HEK293 (cell line): ENCODE results near the gene PLEKHG4B.
A peak's percentile ranks its signal among the peaks of the same experiment; 100 is the strongest.

Experiments used
- CTCF ChIA-PET: fragments of 350-600 bp; formaldehyde crosslinking; extraction: SDS; loops from one replicate; lab custom pipeline; 2021; ENCODE audit warnings: antibody characterized with exemption; lab: Yijun Ruan, JAX
- POLR2A ChIA-PET: fragments of 300-600 bp; formaldehyde crosslinking; extraction: SDS; loops from one replicate; lab custom pipeline; 2020; ENCODE audit warnings: antibody characterized with exemption, inconsistent platforms; lab: Yijun Ruan, JAX
- H3K27ac ChIP-seq: fragments of 200-500 bp; sonication (Bioruptor generic); 2 replicates; pipeline ENCODE4 v1.5.1; 2014; ENCODE audit warnings: low read depth, low read length, control low read depth, inconsistent platforms; ENCODE audit errors: extremely low read depth
- H3K36me3 ChIP-seq, 2 experiments: fragments of 200-500 bp in 1 of 2; sonication (Bioruptor generic) in 1 of 2; 1 replicate in 1 of 2; 2 replicates in 1 of 2; pipeline ENCODE4 v1.5.1; 2014 to 2017; ENCODE audit warnings: inconsistent platforms in 2 of 2, low read length in 2 of 2; ENCODE audit not compliant: control insufficient read depth in 2 of 2, insufficient read depth in 1 of 2
- H3K4me1 ChIP-seq: fragments of 200-500 bp; sonication (Bioruptor generic); 2 replicates; pipeline ENCODE4 v1.5.1; 2014; ENCODE audit warnings: mild to moderate bottlenecking, low read length, inconsistent platforms; ENCODE audit not compliant: control insufficient read depth, insufficient read depth
- H3K4me3 ChIP-seq: 2 replicates; pipeline ENCODE4 v1.5.1; 2011; ENCODE audit warnings: low read depth, mild to moderate bottlenecking, control low read depth, low read length, moderate library complexity
- H3K9me3 ChIP-seq: fragments of 200-500 bp; sonication (Bioruptor generic); 2 replicates; pipeline ENCODE4 v1.5.1; 2014; ENCODE audit warnings: low read depth, low read length, inconsistent platforms; ENCODE audit not compliant: control insufficient read depth, insufficient read depth
- ELK4 ChIP-seq: IDR thresholded peaks from 2 replicates; pipeline ENCODE4 v1.6.1; 2011; ENCODE audit warnings: mild to moderate bottlenecking, low read depth, low read length, borderline replicate concordance
- TCF7L2 ChIP-seq: IDR thresholded peaks from 2 replicates; pipeline ENCODE4 v1.6.1; 2011; ENCODE audit warnings: low read depth, mild to moderate bottlenecking, inconsistent platforms, low read length, moderate library complexity, borderline replicate concordance
- YY1 ChIP-seq: fragments of 450-650 bp; formaldehyde crosslinking; IDR thresholded peaks from 2 replicates; pipeline ENCODE4 v1.5.1; 2018; ENCODE audit warnings: missing biosample characterization, missing genetic modification characterization
- ZBTB1 ChIP-seq: fragments of 450-650 bp; formaldehyde crosslinking; IDR thresholded peaks from 2 replicates; pipeline ENCODE4 v1.5.1; 2016; ENCODE audit warnings: missing biosample characterization, missing genetic modification characterization
- ZBTB8A ChIP-seq: fragments of 450-650 bp; formaldehyde crosslinking; IDR thresholded peaks from 2 replicates; pipeline ENCODE4 v1.5.1; 2016; ENCODE audit warnings: missing biosample characterization, missing genetic modification characterization
- ZNF585B ChIP-seq: fragments of 450-650 bp; formaldehyde crosslinking; IDR thresholded peaks from 2 replicates; pipeline ENCODE4 v1.5.1; 2016; ENCODE audit warnings: missing biosample characterization, missing genetic modification characterization
- ZNF600 ChIP-seq: fragments of 450-650 bp; formaldehyde crosslinking; IDR thresholded peaks from 2 replicates; pipeline ENCODE4 v1.5.1; 2016; ENCODE audit warnings: missing biosample characterization, missing genetic modification characterization
- ZNF704 ChIP-seq: fragments of 450-650 bp; formaldehyde crosslinking; IDR thresholded peaks from 2 replicates; pipeline ENCODE4 v1.5.1; 2016; ENCODE audit warnings: missing biosample characterization, missing genetic modification characterization
- ZNF791 ChIP-seq: fragments of 450-650 bp; formaldehyde crosslinking; IDR thresholded peaks from 2 replicates; pipeline ENCODE4 v1.5.1; 2016; ENCODE audit warnings: missing biosample characterization, missing genetic modification characterization
- ZNF792 ChIP-seq: fragments of 450-650 bp; formaldehyde crosslinking; IDR thresholded peaks from 2 replicates; pipeline ENCODE4 v1.5.1; 2016; ENCODE audit warnings: missing biosample characterization, missing genetic modification characterization
- TF ChIP-seq, protein P1 (sequence below): fragments of 450-650 bp; formaldehyde crosslinking; IDR thresholded peaks from 2 replicates; pipeline ENCODE4 v1.5.1; 2016; ENCODE audit warnings: missing biosample characterization, missing genetic modification characterization
- TF ChIP-seq, protein P2 (sequence below): fragments of 450-650 bp; formaldehyde crosslinking; IDR thresholded peaks from 2 replicates; pipeline ENCODE4; 2016; ENCODE audit warnings: missing biosample characterization, missing genetic modification characterization
- TF ChIP-seq, protein P3 (sequence below): fragments of 450-650 bp; formaldehyde crosslinking; conservative IDR thresholded peaks from 2 replicates; pipeline ENCODE4 v1.5.1; 2016; ENCODE audit warnings: low read depth, missing biosample characterization, missing genetic modification characterization
- TF ChIP-seq, protein P4 (sequence below): fragments of 450-650 bp; formaldehyde crosslinking; IDR thresholded peaks from 2 replicates; pipeline ENCODE4 v1.5.0; 2017; ENCODE audit warnings: missing biosample characterization, missing genetic modification characterization, borderline replicate concordance

The PLEKHG4B gene

GRCh38 chr5:201672-202071 lies 109.7 kb downstream of the PLEKHG4B start:
- no peak overlapping the region for H3K27ac ChIP-seq

GRCh38 chr5:203246-203930 lies 111.4 kb downstream of the PLEKHG4B start:
- no peak overlapping the region for H3K27ac ChIP-seq
- no peaks in the 10 kb centered on the region for H3K9me3 ChIP-seq
- CTCF ChIA-PET: interaction anchor here (0.8 kb wide), 1 partner anchor 14 kb away, joined by 3 read pairs; no protein-coding TSS in a partner anchor
- POLR2A ChIA-PET: no interaction called here
- H3K4me1 ChIP-seq: peaks cover 5% of the 10 kb centered on the region; the same call in 1 of the 2 replicates
- TF ChIP-seq ZNF600 (tag by site-specific recombination): 0 out of 2 replicates have a peak, but pooled peaks have one; percentile 16
- TF ChIP-seq, protein P1, sequence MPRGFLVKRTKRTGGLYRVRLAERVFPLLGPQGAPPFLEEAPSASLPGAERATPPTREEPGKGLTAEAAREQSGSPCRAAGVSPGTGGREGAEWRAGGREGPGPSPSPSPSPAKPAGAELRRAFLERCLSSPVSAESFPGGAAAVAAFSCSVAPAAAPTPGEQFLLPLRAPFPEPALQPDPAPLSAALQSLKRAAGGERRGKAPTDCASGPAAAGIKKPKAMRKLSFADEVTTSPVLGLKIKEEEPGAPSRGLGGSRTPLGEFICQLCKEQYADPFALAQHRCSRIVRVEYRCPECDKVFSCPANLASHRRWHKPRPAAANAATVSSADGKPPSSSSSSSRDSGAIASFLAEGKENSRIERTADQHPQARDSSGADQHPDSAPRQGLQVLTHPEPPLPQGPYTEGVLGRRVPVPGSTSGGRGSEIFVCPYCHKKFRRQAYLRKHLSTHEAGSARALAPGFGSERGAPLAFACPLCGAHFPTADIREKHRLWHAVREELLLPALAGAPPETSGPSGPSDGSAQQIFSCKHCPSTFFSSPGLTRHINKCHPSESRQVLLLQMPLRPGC: no peak
- no peak overlapping the region for H3K4me3 ChIP-seq
- H3K36me3 ChIP-seq: peaks cover 12 to 36% of the 10 kb centered on the region in 2 experiments

More at GRCh38 chr5:201672-202071, 109.7 kb downstream of the PLEKHG4B start:
- Histone ChIP-seq H3K9me3 (no peaks in the 10 kb centered on the region), H3K4me1 (peaks cover 4% of the 10 kb centered on the region; the same call in 1 of the 2 replicates), H3K36me3 (peaks cover 12 to 29% of the 10 kb centered on the region in 2 experiments), H3K4me3 (no peak overlapping the region)
- ChIA-PET POLR2A (interaction anchor here (0.6 to 0.9 kb wide), 2 partner anchors 16 to 54 kb away, joined by 5 to 9 read pairs; partner anchors contain the start of genes CCDC127 and SDHA), CTCF (interaction anchor here (1.7 kb wide), 1 partner anchor 14 kb away, joined by 7 read pairs; no protein-coding TSS in a partner anchor)
- TF ChIP-seq, protein P2, sequence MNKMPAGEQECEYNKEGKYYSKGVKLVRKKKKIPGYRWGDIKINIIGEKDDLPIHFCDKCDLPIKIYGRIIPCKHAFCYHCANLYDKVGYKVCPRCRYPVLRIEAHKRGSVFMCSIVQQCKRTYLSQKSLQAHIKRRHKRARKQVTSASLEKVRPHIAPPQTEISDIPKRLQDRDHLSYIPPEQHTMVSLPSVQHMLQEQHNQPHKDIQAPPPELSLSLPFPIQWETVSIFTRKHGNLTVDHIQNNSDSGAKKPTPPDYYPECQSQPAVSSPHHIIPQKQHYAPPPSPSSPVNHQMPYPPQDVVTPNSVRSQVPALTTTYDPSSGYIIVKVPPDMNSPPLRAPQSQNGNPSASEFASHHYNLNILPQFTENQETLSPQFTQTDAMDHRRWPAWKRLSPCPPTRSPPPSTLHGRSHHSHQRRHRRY (tag by site-specific recombination): no peak
- TF ChIP-seq ZNF792 (tag by site-specific recombination): no peak
- TF ChIP-seq, protein P3, sequence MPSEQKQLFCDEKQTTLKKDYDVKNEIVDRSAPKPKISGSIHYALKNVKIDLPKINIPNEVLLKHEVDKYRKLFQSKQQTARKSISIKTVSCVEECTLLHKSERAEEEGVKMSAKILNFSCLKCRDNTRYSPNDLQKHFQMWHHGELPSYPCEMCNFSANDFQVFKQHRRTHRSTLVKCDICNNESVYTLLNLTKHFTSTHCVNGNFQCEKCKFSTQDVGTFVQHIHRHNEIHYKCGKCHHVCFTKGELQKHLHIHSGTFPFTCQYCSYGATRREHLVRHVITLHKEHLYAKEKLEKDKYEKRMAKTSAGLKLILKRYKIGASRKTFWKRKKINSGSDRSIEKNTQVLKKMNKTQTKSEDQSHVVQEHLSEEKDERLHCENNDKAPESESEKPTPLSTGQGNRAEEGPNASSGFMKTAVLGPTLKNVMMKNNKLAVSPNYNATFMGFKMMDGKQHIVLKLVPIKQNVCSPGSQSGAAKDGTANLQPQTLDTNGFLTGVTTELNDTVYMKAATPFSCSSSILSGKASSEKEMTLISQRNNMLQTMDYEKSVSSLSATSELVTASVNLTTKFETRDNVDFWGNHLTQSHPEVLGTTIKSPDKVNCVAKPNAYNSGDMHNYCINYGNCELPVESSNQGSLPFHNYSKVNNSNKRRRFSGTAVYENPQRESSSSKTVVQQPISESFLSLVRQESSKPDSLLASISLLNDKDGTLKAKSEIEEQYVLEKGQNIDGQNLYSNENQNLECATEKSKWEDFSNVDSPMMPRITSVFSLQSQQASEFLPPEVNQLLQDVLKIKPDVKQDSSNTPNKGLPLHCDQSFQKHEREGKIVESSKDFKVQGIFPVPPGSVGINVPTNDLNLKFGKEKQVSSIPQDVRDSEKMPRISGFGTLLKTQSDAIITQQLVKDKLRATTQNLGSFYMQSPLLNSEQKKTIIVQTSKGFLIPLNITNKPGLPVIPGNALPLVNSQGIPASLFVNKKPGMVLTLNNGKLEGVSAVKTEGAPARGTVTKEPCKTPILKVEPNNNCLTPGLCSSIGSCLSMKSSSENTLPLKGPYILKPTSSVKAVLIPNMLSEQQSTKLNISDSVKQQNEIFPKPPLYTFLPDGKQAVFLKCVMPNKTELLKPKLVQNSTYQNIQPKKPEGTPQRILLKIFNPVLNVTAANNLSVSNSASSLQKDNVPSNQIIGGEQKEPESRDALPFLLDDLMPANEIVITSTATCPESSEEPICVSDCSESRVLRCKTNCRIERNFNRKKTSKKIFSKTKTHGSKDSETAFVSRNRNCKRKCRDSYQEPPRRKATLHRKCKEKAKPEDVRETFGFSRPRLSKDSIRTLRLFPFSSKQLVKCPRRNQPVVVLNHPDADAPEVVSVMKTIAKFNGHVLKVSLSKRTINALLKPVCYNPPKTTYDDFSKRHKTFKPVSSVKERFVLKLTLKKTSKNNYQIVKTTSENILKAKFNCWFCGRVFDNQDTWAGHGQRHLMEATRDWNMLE (tag by site-specific recombination): no peak
- no peak for TF ChIP-seq ZBTB1 (tag by site-specific recombination)
- no peak for TF ChIP-seq ELK4
- no peak for TF ChIP-seq YY1 (tag by site-specific recombination)
- TF ChIP-seq ZNF585B (tag by site-specific recombination): no peak

GRCh38 chr5:204001-204400 lies 112.0 kb downstream of the PLEKHG4B start:
- peaks cover 12 to 36% of the 10 kb centered on the region in 2 experiments for H3K36me3 ChIP-seq
- ChIA-PET CTCF (no interaction called here), POLR2A (no interaction called here)
- no peaks in the 10 kb centered on the region for H3K9me3 ChIP-seq
- peaks cover 5% of the 10 kb centered on the region; the same call in 1 of the 2 replicates for H3K4me1 ChIP-seq
- no peak overlapping the region for H3K4me3 ChIP-seq
- H3K27ac ChIP-seq: no peak overlapping the region
- TF ChIP-seq, protein P4, sequence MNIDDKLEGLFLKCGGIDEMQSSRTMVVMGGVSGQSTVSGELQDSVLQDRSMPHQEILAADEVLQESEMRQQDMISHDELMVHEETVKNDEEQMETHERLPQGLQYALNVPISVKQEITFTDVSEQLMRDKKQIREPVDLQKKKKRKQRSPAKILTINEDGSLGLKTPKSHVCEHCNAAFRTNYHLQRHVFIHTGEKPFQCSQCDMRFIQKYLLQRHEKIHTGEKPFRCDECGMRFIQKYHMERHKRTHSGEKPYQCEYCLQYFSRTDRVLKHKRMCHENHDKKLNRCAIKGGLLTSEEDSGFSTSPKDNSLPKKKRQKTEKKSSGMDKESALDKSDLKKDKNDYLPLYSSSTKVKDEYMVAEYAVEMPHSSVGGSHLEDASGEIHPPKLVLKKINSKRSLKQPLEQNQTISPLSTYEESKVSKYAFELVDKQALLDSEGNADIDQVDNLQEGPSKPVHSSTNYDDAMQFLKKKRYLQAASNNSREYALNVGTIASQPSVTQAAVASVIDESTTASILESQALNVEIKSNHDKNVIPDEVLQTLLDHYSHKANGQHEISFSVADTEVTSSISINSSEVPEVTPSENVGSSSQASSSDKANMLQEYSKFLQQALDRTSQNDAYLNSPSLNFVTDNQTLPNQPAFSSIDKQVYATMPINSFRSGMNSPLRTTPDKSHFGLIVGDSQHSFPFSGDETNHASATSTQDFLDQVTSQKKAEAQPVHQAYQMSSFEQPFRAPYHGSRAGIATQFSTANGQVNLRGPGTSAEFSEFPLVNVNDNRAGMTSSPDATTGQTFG (tag by site-specific recombination): no peak
- TF ChIP-seq ZNF792 (tag by site-specific recombination) (no peak), TCF7L2 (no peak), ZNF791 (no peak), ZBTB8A (no peak), ZNF704 (no peak)
- TF ChIP-seq, protein P1: no peak
